IPS-NIHi7 (cell line): ENCODE measurements around the gene POF1B.

Experiments
- DNase-seq: peaks from one replicate; pipeline ENCODE4 v3.0.0; 2012; ENCODE audit warnings: mixed read lengths; ENCODE audit errors: extremely low spot score

Gene POF1B

DNA sequence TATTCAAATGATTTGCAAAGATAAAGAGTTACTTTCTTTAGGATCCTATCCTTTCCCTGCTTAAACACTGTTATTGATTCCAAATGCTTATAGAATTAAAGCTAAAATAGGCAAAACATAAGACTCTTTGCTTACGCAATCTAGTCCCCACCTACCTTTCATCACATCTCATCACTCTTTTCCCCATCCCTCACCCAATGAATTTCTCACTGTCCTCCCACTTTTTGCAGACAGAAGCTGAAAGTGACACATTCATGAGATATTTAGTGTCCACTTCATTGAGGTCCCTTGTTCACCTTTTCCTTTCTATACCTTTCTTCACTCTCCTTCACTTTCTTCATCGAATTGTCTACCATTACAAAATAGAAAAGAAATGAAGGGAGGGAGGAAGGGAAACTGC lies 136.3 kb downstream of the POF1B start:
- no peak for DNase-seq
